ENCODE results near the gene GALK1. TPM values are rescaled to one million over a fixed set of nuclear protein-coding genes. Genes with fewer than 3 reads are reported as not detected.

The GALK1 gene
- total and polyA plus RNA-seq, 9 of the 15 experiments (the other 6 are each of a cell fraction or from before 2014, with no cell fraction given), result 0.45 to 51.6 (median 17.4) TPM

DNA sequence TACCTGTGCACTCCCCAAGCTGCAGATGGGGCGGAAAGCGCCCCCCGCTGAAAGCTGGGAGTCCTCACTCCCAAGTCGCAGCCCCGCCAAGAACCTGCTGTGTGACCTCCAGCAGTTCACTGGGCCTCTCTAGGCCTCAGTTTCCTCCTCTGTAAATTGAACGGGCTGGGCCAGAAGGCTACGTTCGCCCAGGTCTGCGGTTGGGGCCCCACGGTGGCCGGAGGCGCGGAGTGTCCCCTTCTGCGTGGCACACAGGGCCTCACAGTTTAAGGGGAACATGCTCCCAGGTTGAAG lies 628 bp downstream of the GALK1 start (continued):
- no peak for TF ChIP-seq TEAD4 (IDR thresholded peaks at IDR 0.05; ENCODE audit: low read length)
- TF ChIP-seq TEAD4 (CRISPR knock-in tag; IDR thresholded peaks at IDR 0.05; ENCODE audit: borderline replicate concordance), result no peak
- TF ChIP-seq CEBPG (CRISPR knock-in tag; IDR thresholded peaks at IDR 0.05), result peak; percentile 3; the same call in 1 of the 2 replicates
- no peak for TF ChIP-seq CEBPG (tag; conservative IDR thresholded peaks at IDR 0.05 in 1 of 2, IDR thresholded peaks at IDR 0.05 in 1 of 2)
- TF ChIP-seq COPS2 (conservative IDR thresholded peaks at IDR 0.05), result no peak
- no peak for TF ChIP-seq CREBBP (IDR thresholded peaks at IDR 0.05; ENCODE audit: low read depth, low read length)
- TF ChIP-seq, protein P1, sequence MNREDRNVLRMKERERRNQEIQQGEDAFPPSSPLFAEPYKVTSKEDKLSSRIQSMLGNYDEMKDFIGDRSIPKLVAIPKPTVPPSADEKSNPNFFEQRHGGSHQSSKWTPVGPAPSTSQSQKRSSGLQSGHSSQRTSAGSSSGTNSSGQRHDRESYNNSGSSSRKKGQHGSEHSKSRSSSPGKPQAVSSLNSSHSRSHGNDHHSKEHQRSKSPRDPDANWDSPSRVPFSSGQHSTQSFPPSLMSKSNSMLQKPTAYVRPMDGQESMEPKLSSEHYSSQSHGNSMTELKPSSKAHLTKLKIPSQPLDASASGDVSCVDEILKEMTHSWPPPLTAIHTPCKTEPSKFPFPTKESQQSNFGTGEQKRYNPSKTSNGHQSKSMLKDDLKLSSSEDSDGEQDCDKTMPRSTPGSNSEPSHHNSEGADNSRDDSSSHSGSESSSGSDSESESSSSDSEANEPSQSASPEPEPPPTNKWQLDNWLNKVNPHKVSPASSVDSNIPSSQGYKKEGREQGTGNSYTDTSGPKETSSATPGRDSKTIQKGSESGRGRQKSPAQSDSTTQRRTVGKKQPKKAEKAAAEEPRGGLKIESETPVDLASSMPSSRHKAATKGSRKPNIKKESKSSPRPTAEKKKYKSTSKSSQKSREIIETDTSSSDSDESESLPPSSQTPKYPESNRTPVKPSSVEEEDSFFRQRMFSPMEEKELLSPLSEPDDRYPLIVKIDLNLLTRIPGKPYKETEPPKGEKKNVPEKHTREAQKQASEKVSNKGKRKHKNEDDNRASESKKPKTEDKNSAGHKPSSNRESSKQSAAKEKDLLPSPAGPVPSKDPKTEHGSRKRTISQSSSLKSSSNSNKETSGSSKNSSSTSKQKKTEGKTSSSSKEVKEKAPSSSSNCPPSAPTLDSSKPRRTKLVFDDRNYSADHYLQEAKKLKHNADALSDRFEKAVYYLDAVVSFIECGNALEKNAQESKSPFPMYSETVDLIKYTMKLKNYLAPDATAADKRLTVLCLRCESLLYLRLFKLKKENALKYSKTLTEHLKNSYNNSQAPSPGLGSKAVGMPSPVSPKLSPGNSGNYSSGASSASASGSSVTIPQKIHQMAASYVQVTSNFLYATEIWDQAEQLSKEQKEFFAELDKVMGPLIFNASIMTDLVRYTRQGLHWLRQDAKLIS (CRISPR knock-in tag; IDR thresholded peaks at IDR 0.05), result no peak; the same call in 1 of the 2 replicates
- no peak for TF ChIP-seq DPF2 (IDR thresholded peaks at IDR 0.05)
- TF ChIP-seq PCBP1 (IDR thresholded peaks at IDR 0.05; ENCODE audit: low read depth, low read length, poor library complexity, severe bottlenecking), result no peak
- TF ChIP-seq BCOR (IDR thresholded peaks at IDR 0.05), result peak; percentile 60; the same call in 1 of the 2 replicates
- TF ChIP-seq FOS (IDR thresholded peaks at IDR 0.05; ENCODE audit: extremely low read depth, insufficient read length), result no peak
- no peak for TF ChIP-seq KHSRP (IDR thresholded peaks at IDR 0.05)
- no peak for TF ChIP-seq ZNF23 (CRISPR knock-in tag; IDR thresholded peaks at IDR 0.05)
- TF ChIP-seq, protein P2, sequence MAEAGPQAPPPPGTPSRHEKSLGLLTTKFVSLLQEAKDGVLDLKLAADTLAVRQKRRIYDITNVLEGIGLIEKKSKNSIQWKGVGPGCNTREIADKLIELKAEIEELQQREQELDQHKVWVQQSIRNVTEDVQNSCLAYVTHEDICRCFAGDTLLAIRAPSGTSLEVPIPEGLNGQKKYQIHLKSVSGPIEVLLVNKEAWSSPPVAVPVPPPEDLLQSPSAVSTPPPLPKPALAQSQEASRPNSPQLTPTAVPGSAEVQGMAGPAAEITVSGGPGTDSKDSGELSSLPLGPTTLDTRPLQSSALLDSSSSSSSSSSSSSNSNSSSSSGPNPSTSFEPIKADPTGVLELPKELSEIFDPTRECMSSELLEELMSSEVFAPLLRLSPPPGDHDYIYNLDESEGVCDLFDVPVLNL (CRISPR knock-in tag; IDR thresholded peaks at IDR 0.05; ENCODE audit: low read depth), result no peak

Data from K562 (cell line).